Measurements from ENCODE around the gene BATF3.

BATF3 gene

DNA sequence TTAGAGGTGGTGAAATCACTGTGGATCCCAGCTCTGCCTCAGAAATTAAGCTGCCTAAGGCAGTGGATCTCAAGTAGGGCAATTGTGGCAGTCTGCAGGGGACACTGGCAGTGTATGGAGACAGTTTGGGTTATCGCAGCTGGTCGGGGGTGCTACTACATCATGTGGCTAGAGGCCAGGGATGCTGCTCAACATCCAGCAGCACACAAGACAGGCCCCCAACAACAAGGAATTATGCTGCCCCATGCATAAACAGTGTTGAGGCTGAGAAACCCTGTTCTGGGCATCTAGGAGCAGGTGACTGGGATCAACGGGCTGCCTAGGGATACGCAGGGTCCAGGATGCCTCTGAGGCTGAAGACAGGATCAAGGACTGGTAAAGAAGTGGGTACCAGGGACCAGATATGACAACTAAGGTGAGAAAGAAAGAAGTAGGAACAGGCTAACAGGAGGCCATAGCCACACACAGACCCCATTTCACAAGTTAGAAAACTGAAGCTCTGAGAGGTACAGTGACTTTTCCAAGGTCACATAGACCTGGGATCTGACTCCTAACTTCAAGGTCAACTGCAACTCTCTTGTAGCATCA is 8.7 kb downstream of the BATF3 start:
- Histone ChIP-seq H3K4me3 (ENCODE audit: low read depth, low read length) (no peak overlapping the region), H3K27me3 (ENCODE audit: control insufficient read depth, insufficient read depth, low read length) (no peaks in the 10 kb centered on the region), H3K9ac (ENCODE audit: low read depth, low read length) (no peak overlapping the region), H3K4me1 (ENCODE audit: control insufficient read depth, insufficient read depth, low read length) (peaks cover 10% of the 10 kb centered on the region), H3K9me3 (ENCODE audit: control insufficient read depth, insufficient read depth, low read length) (no peaks in the 10 kb centered on the region), H3K27ac (ENCODE audit: low read depth, low read length) (no peak overlapping the region), H3K36me3 (ENCODE audit: control insufficient read depth, insufficient read depth, low read length) (no peaks in the 10 kb centered on the region)

GRCh38 chr1:212689758-212690529 is 9.7 kb downstream of the BATF3 start:
- no peak overlapping the region for H3K27ac ChIP-seq (ENCODE audit: low read depth, low read length)
- H3K9me3 ChIP-seq (ENCODE audit: control insufficient read depth, insufficient read depth, low read length) = no peaks in the 10 kb centered on the region
- H3K4me1 ChIP-seq (ENCODE audit: control insufficient read depth, insufficient read depth, low read length) = peaks cover 10% of the 10 kb centered on the region
- H3K9ac ChIP-seq (ENCODE audit: low read depth, low read length) = no peak overlapping the region
- H3K27me3 ChIP-seq (ENCODE audit: control insufficient read depth, insufficient read depth, low read length) = no peaks in the 10 kb centered on the region
- no peak overlapping the region for H3K4me3 ChIP-seq (ENCODE audit: low read depth, low read length)
- H3K36me3 ChIP-seq (ENCODE audit: control insufficient read depth, insufficient read depth, low read length) = no peaks in the 10 kb centered on the region

GRCh38 chr1:212689196-212689725 is 10.4 kb downstream of the BATF3 start:
- no peaks in the 10 kb centered on the region for H3K36me3 ChIP-seq (ENCODE audit: control insufficient read depth, insufficient read depth, low read length)
- no peak overlapping the region for H3K27ac ChIP-seq (ENCODE audit: low read depth, low read length)
- H3K4me3 ChIP-seq (ENCODE audit: low read depth, low read length) = no peak overlapping the region
- H3K9me3 ChIP-seq (ENCODE audit: control insufficient read depth, insufficient read depth, low read length) = no peaks in the 10 kb centered on the region
- peaks cover 10% of the 10 kb centered on the region for H3K4me1 ChIP-seq (ENCODE audit: control insufficient read depth, insufficient read depth, low read length)
- no peak overlapping the region for H3K9ac ChIP-seq (ENCODE audit: low read depth, low read length)
- no peaks in the 10 kb centered on the region for H3K27me3 ChIP-seq (ENCODE audit: control insufficient read depth, insufficient read depth, low read length)

- Histone ChIP-seq H3K27me3 (ENCODE audit: control insufficient read depth, insufficient read depth, low read length) (no peaks in the 10 kb centered on the region), H3K4me3 (ENCODE audit: low read depth, low read length) (no peak overlapping the region), H3K36me3 (ENCODE audit: control insufficient read depth, insufficient read depth, low read length) (no peaks in the 10 kb centered on the region), H3K9me3 (ENCODE audit: control insufficient read depth, insufficient read depth, low read length) (no peaks in the 10 kb centered on the region), H3K27ac (ENCODE audit: low read depth, low read length) (no peak overlapping the region), H3K9ac (ENCODE audit: low read depth, low read length) (no peak overlapping the region), H3K4me1 (ENCODE audit: control insufficient read depth, insufficient read depth, low read length) (peaks cover 10% of the 10 kb centered on the region)
Measured at GRCh38 chr1:212688341-212689047, 11.1 kb downstream of the BATF3 start.

GRCh38 chr1:212687811-212688210 is 11.8 kb downstream of the BATF3 start:
- Histone ChIP-seq H3K27me3 (ENCODE audit: control insufficient read depth, insufficient read depth, low read length) (no peaks in the 10 kb centered on the region), H3K4me1 (ENCODE audit: control insufficient read depth, insufficient read depth, low read length) (peaks cover 10% of the 10 kb centered on the region), H3K9me3 (ENCODE audit: control insufficient read depth, insufficient read depth, low read length) (no peaks in the 10 kb centered on the region), H3K9ac (ENCODE audit: low read depth, low read length) (no peak overlapping the region), H3K4me3 (ENCODE audit: low read depth, low read length) (no peak overlapping the region), H3K36me3 (ENCODE audit: control insufficient read depth, insufficient read depth, low read length) (no peaks in the 10 kb centered on the region), H3K27ac (ENCODE audit: low read depth, low read length) (no peak overlapping the region)

- peaks cover 10% of the 10 kb centered on the region for H3K4me1 ChIP-seq (ENCODE audit: control insufficient read depth, insufficient read depth, low read length)
- H3K4me3 ChIP-seq (ENCODE audit: low read depth, low read length) = no peak overlapping the region
- H3K9me3 ChIP-seq (ENCODE audit: control insufficient read depth, insufficient read depth, low read length) = no peaks in the 10 kb centered on the region
- H3K9ac ChIP-seq (ENCODE audit: low read depth, low read length) = no peak overlapping the region
- H3K27ac ChIP-seq (ENCODE audit: low read depth, low read length) = no peak overlapping the region
- H3K27me3 ChIP-seq (ENCODE audit: control insufficient read depth, insufficient read depth, low read length) = no peaks in the 10 kb centered on the region
- no peaks in the 10 kb centered on the region for H3K36me3 ChIP-seq (ENCODE audit: control insufficient read depth, insufficient read depth, low read length)
Measured at GRCh38 chr1:212686591-212686990, 13.0 kb downstream of the BATF3 start.

DNA sequence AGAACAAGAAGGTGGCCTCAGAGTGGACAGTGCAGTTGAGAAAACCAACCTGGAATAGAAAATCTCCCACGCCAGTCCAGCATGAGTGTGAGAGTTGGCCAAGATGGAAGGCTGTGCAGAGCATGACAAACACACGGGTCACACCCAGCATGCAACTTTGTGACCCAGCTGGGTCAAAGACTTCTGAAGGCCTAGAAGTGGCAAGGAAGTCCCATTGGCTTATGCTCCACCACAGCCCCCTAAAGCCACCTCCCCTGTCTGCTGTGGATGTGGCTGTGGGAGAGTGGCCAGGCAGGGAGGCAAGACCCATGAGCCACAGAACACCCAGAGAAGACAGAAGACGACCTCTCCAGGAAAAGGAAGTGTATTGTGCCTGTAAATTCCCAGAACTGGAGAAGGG is 13.6 kb downstream of the BATF3 start:
- no peak overlapping the region for H3K4me3 ChIP-seq (ENCODE audit: low read depth, low read length)
- H3K4me1 ChIP-seq (ENCODE audit: control insufficient read depth, insufficient read depth, low read length) = peaks cover 10% of the 10 kb centered on the region
- no peaks in the 10 kb centered on the region for H3K27me3 ChIP-seq (ENCODE audit: control insufficient read depth, insufficient read depth, low read length)
- no peak overlapping the region for H3K9ac ChIP-seq (ENCODE audit: low read depth, low read length)
- H3K9me3 ChIP-seq (ENCODE audit: control insufficient read depth, insufficient read depth, low read length) = no peaks in the 10 kb centered on the region
- H3K27ac ChIP-seq (ENCODE audit: low read depth, low read length) = no peak overlapping the region
- H3K36me3 ChIP-seq (ENCODE audit: control insufficient read depth, insufficient read depth, low read length) = no peaks in the 10 kb centered on the region

DNA sequence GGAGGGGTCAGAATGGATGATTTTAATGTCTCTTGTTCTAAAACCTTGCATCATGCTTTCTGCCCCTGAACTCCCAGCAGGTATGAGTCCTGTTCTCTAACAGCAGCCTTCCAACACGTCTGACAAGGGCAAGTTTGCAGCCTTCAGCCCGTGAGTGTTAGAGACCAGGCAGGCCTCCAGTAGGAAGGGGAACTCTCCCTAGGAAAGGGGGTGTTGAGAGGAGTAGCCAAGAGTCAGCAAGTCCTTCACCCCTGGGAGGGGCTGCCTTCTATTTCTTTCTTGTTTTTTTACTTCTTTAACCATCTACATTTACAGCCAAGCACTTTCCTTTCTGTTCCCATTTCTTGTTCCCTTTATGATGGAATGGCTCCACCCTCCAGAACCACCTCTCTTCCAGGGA is 14.2 kb downstream of the BATF3 start:
- Histone ChIP-seq H3K4me3 (ENCODE audit: low read depth, low read length) (no peak overlapping the region), H3K4me1 (ENCODE audit: control insufficient read depth, insufficient read depth, low read length) (peaks cover 7% of the 10 kb centered on the region), H3K9ac (ENCODE audit: low read depth, low read length) (no peak overlapping the region), H3K9me3 (ENCODE audit: control insufficient read depth, insufficient read depth, low read length) (no peaks in the 10 kb centered on the region), H3K27ac (ENCODE audit: low read depth, low read length) (no peak overlapping the region), H3K36me3 (ENCODE audit: control insufficient read depth, insufficient read depth, low read length) (no peaks in the 10 kb centered on the region), H3K27me3 (ENCODE audit: control insufficient read depth, insufficient read depth, low read length) (no peaks in the 10 kb centered on the region)

- Histone ChIP-seq H3K9ac (ENCODE audit: low read depth, low read length) (no peak overlapping the region), H3K4me1 (ENCODE audit: control insufficient read depth, insufficient read depth, low read length) (no peaks in the 10 kb centered on the region), H3K27ac (ENCODE audit: low read depth, low read length) (no peak overlapping the region), H3K9me3 (ENCODE audit: control insufficient read depth, insufficient read depth, low read length) (no peaks in the 10 kb centered on the region), H3K36me3 (ENCODE audit: control insufficient read depth, insufficient read depth, low read length) (no peaks in the 10 kb centered on the region), H3K4me3 (ENCODE audit: low read depth, low read length) (no peak overlapping the region), H3K27me3 (ENCODE audit: control insufficient read depth, insufficient read depth, low read length) (no peaks in the 10 kb centered on the region)
Measured at GRCh38 chr1:212684521-212685090, 15.0 kb downstream of the BATF3 start.

GRCh38 chr1:212684076-212684475 is 15.6 kb downstream of the BATF3 start:
- Histone ChIP-seq H3K9ac (ENCODE audit: low read depth, low read length) (no peak overlapping the region), H3K4me3 (ENCODE audit: low read depth, low read length) (no peak overlapping the region), H3K27ac (ENCODE audit: low read depth, low read length) (no peak overlapping the region)

GRCh38 chr1:212683357-212683722 is 16.3 kb downstream of the BATF3 start:
- Histone ChIP-seq H3K9ac (ENCODE audit: low read depth, low read length) (no peak overlapping the region), H3K27me3 (ENCODE audit: control insufficient read depth, insufficient read depth, low read length) (no peaks in the 10 kb centered on the region), H3K4me1 (ENCODE audit: control insufficient read depth, insufficient read depth, low read length) (no peaks in the 10 kb centered on the region), H3K4me3 (ENCODE audit: low read depth, low read length) (no peak overlapping the region), H3K9me3 (ENCODE audit: control insufficient read depth, insufficient read depth, low read length) (no peaks in the 10 kb centered on the region), H3K36me3 (ENCODE audit: control insufficient read depth, insufficient read depth, low read length) (no peaks in the 10 kb centered on the region), H3K27ac (ENCODE audit: low read depth, low read length) (no peak overlapping the region)

More at GRCh38 chr1:212684076-212684475, 15.6 kb downstream of the BATF3 start:
- H3K36me3 ChIP-seq (ENCODE audit: control insufficient read depth, insufficient read depth, low read length) = no peaks in the 10 kb centered on the region
- H3K4me1 ChIP-seq (ENCODE audit: control insufficient read depth, insufficient read depth, low read length) = no peaks in the 10 kb centered on the region
- H3K9me3 ChIP-seq (ENCODE audit: control insufficient read depth, insufficient read depth, low read length) = no peaks in the 10 kb centered on the region
- H3K27me3 ChIP-seq (ENCODE audit: control insufficient read depth, insufficient read depth, low read length) = no peaks in the 10 kb centered on the region
